Keratinocyte (primary cell): ENCODE measurements around the gene FCGR3B. TPM values are rescaled to one million over a fixed set of nuclear protein-coding genes. Genes with fewer than 3 reads are reported as not detected.
"Not testable (repeated sequence)": the region's sequence is repeated elsewhere in the genome, so short reads cannot be mapped to it uniquely, and the experiment has no call there.

ENCODE experiments used
- DNase-seq: peaks from one replicate; pipeline ENCODE4 v3.0.0-alpha.2; 2011; ENCODE audit warnings: low read depth, missing footprints, low spot score
- FAIRE-seq: peaks from 2 replicates; lab custom pipeline; 2011; peaks lifted over from hg19 to GRCh38; lab: Jason Lieb, UNC
- H2AFZ ChIP-seq: 2 replicates; pipeline ENCODE4 v1.6.0; 2012; ENCODE audit warnings: low read length, control low read depth, inconsistent platforms; ENCODE audit not compliant: control insufficient read depth
- H3K27ac ChIP-seq: 2 replicates; pipeline ENCODE4 v1.5.1; 2011; ENCODE audit warnings: low read length; ENCODE audit not compliant: control insufficient read depth, insufficient read depth
- H3K27me3 ChIP-seq: 3 replicates; pipeline ENCODE4 v1.6.0; 2011; ENCODE audit warnings: low read length; ENCODE audit not compliant: control insufficient read depth, insufficient read depth; ENCODE audit errors: extremely low read depth
- H3K36me3 ChIP-seq, 2 experiments: 2 replicates in 1 of 2; 3 replicates in 1 of 2; pipeline ENCODE4 v1.5.1; 2011; ENCODE audit warnings: low read length in 2 of 2, mild to moderate bottlenecking in 1 of 2; ENCODE audit not compliant: control insufficient read depth in 2 of 2, insufficient read depth in 2 of 2; ENCODE audit errors: extremely low read depth in 1 of 2
- H3K4me1 ChIP-seq: 3 replicates; pipeline ENCODE4 v1.5.1; 2011; ENCODE audit warnings: low read length; ENCODE audit not compliant: control insufficient read depth, insufficient read depth; ENCODE audit errors: extremely low read depth
- H3K4me2 ChIP-seq: 3 replicates; pipeline ENCODE4 v1.6.0; 2011; ENCODE audit warnings: low read depth, low read length; ENCODE audit not compliant: control insufficient read depth, insufficient read depth; ENCODE audit errors: extremely low read depth
- H3K4me3 ChIP-seq, 3 experiments: fragments of 200-600 bp in 1 of 3; sonication (generic) in 1 of 3; 2 replicates in 2 of 3; 3 replicates in 1 of 3; pipeline ENCODE4 v1.5.1; 2011 to 2016; ENCODE audit warnings: low read length in 3 of 3, mild to moderate bottlenecking in 3 of 3, control low read depth in 2 of 3, inconsistent platforms in 1 of 3, low read depth in 1 of 3, mixed read lengths in 1 of 3, mixed run types in 1 of 3, moderate library complexity in 1 of 3; ENCODE audit not compliant: control insufficient read depth in 2 of 3, insufficient read depth in 2 of 3; ENCODE audit errors: extremely low read depth in 1 of 3
- H3K79me2 ChIP-seq: 2 replicates; pipeline ENCODE4 v1.6.0; 2012; ENCODE audit warnings: low read length; ENCODE audit not compliant: control insufficient read depth, insufficient read depth
- H3K9ac ChIP-seq: 3 replicates; pipeline ENCODE4 v1.6.0; 2011; ENCODE audit warnings: low read length; ENCODE audit not compliant: control insufficient read depth, insufficient read depth; ENCODE audit errors: extremely low read depth
- H3K9me1 ChIP-seq: 3 replicates; pipeline ENCODE4 v1.6.0; 2011; ENCODE audit warnings: low read length; ENCODE audit not compliant: control insufficient read depth, insufficient read depth; ENCODE audit errors: extremely low read depth
- H3K9me3 ChIP-seq: 2 replicates; pipeline ENCODE4 v1.5.1; 2012; ENCODE audit warnings: low read depth, low read length; ENCODE audit not compliant: control insufficient read depth
- H4K20me1 ChIP-seq: 3 replicates; pipeline ENCODE4 v1.6.0; 2011; ENCODE audit warnings: low read length; ENCODE audit not compliant: control insufficient read depth, insufficient read depth; ENCODE audit errors: extremely low read depth
- dilution Hi-C: fragments of 300-500 bp; cut with MboI; formaldehyde crosslinking; loops from one replicate; pipeline ENCODE4 v1.7.0; 2020; ENCODE audit warnings: low sequenced_read_pairs; ENCODE audit not compliant: extremely low pct_ligation_motif_present
- polyA plus RNA-seq, 5 experiments: library from polyadenylated mRNA; depleted of rRNA in 3 of 5; stranded (reverse) in 3 of 5; stranded (forward) in 1 of 5; unstranded in 1 of 5; fragments of >200 nt; gene quantifications; 1 replicate in 1 of 5; 2 replicates in 3 of 5; 3 replicates in 1 of 5; pipeline versions ENCODE4 v1.2.1 to v1.2.3, GENCODE V29; 2011 to 2012; ENCODE audit warnings: missing spikeins in 2 of 5, low read depth in 1 of 5, low replicate concordance in 1 of 5

FCGR3B gene
- polyA plus RNA-seq, 1 donor (not counting 4 experiments of a cell fraction or from before 2014, with no cell fraction given): not detected

- dilution Hi-C loops, H3K36me3 ChIP-seq, H3K4me1 ChIP-seq, DNase-seq, FAIRE-seq, H3K79me2 ChIP-seq, H3K9me3 ChIP-seq, H3K27me3 ChIP-seq, H3K4me3 ChIP-seq, H4K20me1 ChIP-seq, H3K27ac ChIP-seq, H3K9me1 ChIP-seq: not testable (repeated sequence)
- peak overlapping the region; percentile 37 for H3K9ac ChIP-seq
- peak overlapping the region; percentile 67 for H3K4me2 ChIP-seq
- H2AFZ ChIP-seq: peak overlapping the region; percentile 43
Observed at GRCh38 chr1:161613142-161613514, 17.8 kb downstream of the FCGR3B start.

GRCh38 chr1:161612322-161613141 lies 18.4 kb downstream of the FCGR3B start:
- peak; percentile 26 for FAIRE-seq
- H3K9me3 ChIP-seq, dilution Hi-C loops, H4K20me1 ChIP-seq, H3K36me3 ChIP-seq, H3K27me3 ChIP-seq, H3K79me2 ChIP-seq, H3K4me1 ChIP-seq, H3K9me1 ChIP-seq: not testable (repeated sequence)
- Histone ChIP-seq H3K4me3 (peak overlapping the region; percentile 46 to 56 (median 48)), H3K4me2 (peak overlapping the region; percentile 67), H3K27ac (peak overlapping the region; percentile 42), H2AFZ (peak overlapping the region; percentile 84), H3K9ac (peak overlapping the region; percentile 55)
- peak; percentile 90 for DNase-seq

- DNase-seq (peak; percentile 30), FAIRE-seq (peak; percentile 86)
- H3K4me3 ChIP-seq: peak overlapping the region; percentile 36 to 56 (median 48)
- H3K27ac ChIP-seq: peak overlapping the region; percentile 42
- H4K20me1 ChIP-seq, dilution Hi-C loops, H3K9me1 ChIP-seq, H3K4me1 ChIP-seq, H3K9me3 ChIP-seq, H3K27me3 ChIP-seq, H3K79me2 ChIP-seq, H3K36me3 ChIP-seq: not testable (repeated sequence)
- peak overlapping the region; percentile 24 for H3K4me2 ChIP-seq
- peak overlapping the region; percentile 84 for H2AFZ ChIP-seq
- peak overlapping the region; percentile 55 for H3K9ac ChIP-seq
Observed at GRCh38 chr1:161611866-161612321, 19.1 kb downstream of the FCGR3B start.

- H3K36me3 ChIP-seq, H3K79me2 ChIP-seq, H3K4me3 ChIP-seq, H3K4me1 ChIP-seq, H4K20me1 ChIP-seq, H3K9me3 ChIP-seq, H3K27me3 ChIP-seq, H3K27ac ChIP-seq, H3K9ac ChIP-seq, H3K4me2 ChIP-seq, dilution Hi-C loops, H2AFZ ChIP-seq, DNase-seq, H3K9me1 ChIP-seq, FAIRE-seq: not testable (repeated sequence)
Observed at GRCh38 chr1:161610198-161610597, 20.8 kb downstream of the FCGR3B start.
